Right ventricle myocardium superior (tissue), 1 donor: Measurements from ENCODE around the gene ANKRD34C. TPM values are rescaled to one million over a fixed set of nuclear protein-coding genes. Genes with fewer than 3 reads are reported as not detected.
A peak's percentile ranks its signal among the peaks of the same experiment; 100 is the strongest.

Experiments
- ATAC-seq: fragments of 200-7000 bp; cut with Tn5 transposase; one replicate; pipeline ENCODE4 v1.9.1; 2020; ENCODE audit warnings: mild to moderate bottlenecking; ENCODE audit not compliant: poor library complexity
- DNase-seq: peaks from one replicate; pipeline ENCODE4 v3.0.0-alpha.2; 2020
- intact Hi-C: fragments of 100-400 bp; cut with DNase I; formaldehyde crosslinking; loops from one replicate; pipeline ENCODE4 v1.11.2; 2022
- long read RNA-seq: library from polyadenylated mRNA; unstranded; transcript quantifications from one replicate; pipeline ENCODE4 v2.0.0, GENCODE V29; 2021
- total RNA-seq: library from RNA; stranded (reverse); fragmentation: NEBNext Ultra II Directional; extraction: Animal tissue kit (Norgen Biotek cat#: 25700); gene quantifications from one replicate; pipeline ENCODE4 v1.2.1, GENCODE V29; 2021
- donor health status: DM: no; HTN: yes; CAD: no; lungs with severe emphysema.

Gene ANKRD34C
- not detected for total RNA-seq
- long read RNA-seq: 0 reads

DNA sequence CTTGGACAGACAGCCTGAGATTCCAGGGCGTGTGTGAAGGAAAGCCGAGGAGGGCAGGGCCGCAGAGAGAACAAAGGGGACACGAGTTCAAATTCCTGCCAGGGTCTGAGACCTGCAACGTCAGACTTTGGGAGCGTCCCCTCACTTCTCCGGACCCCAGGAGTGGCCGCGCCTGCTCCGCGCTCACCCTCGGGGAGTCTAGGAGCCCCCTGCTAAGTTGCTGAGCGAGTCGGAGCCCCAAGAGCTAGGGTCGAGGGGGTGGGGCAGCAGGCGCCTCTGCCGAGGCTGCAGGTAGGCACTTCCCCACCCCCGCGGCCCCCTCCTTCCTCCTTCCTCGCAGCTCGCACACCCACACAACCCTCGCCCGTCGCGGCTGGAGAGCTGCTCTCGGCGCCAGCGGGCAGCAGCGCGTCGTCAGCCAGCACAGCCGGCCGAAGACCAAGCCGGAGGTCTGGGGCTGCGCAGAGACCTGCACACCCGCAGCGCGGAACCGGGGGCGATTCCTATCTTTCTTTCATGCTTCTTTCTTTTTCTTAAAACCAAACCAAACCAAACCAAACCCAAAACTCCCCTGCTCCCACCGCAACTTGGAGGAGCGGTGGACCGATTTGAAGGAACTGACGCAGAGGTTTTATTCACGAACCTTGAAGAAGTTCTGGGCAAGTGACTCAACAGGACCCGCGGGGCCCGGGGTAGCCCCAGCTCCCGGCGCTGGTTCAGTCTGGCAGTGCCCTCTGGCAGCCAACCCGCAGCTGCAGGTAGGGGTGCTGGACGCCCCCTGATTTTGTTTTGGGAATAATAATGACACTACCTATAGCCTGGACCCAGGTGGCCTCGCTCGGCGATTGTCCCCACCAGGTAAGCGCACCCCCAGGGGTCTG is at the start of gene ANKRD34C:
Gene ANKRD34C (plus strand): TSS at position 352 of the 881 bp plus-strand sequence. CDS start 10,563 bp downstream, outside the sequence.
- intact Hi-C loops: no loop called here
- no peak for DNase-seq
- ATAC-seq: no peak

DNA sequence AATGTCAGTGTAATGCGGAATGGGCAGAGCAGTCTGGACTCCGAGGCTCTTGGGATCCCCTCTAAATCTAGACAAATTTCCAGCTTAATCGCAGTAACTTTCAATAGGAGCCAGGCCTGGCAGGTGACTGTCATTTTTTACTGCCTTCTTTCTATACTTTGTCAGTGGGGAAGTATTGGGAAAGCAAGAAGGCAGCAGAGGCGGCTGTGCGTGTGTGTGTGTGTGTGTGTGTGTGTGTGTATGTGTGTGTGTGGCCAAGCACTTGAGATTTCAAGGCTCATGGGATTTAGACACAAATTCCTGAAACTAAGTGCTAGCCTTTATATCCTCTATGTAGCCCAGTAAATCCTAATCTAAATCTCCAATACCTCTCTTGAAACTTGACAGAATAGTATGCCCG is 49.3 kb upstream of the ANKRD34C start:
- ATAC-seq: no peak

DNA sequence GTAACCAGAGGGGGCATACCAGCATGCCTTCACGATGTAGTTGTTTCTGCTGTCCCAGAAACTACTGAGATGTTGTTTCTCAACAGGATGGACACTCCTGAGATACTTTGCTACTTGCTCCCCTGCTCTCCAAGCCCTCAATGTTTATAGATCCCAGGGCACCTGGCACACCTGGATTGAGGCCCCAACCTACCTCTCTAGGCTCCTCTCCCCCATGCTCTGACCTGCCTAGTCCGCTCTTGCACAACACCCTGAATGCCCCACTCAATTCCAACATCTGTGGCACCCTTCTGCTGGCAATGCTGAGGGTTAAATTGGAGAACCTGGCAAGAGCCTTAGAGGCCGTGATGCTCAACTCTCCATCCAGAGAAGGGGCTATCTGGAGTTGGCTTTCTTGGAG is 42.5 kb upstream of the ANKRD34C start:
- no peak for ATAC-seq
- intact Hi-C loops: no loop called here

More for the DNA sequence above, 49.3 kb upstream of the ANKRD34C start:
- no peak for DNase-seq
- intact Hi-C loops: no loop called here

DNA sequence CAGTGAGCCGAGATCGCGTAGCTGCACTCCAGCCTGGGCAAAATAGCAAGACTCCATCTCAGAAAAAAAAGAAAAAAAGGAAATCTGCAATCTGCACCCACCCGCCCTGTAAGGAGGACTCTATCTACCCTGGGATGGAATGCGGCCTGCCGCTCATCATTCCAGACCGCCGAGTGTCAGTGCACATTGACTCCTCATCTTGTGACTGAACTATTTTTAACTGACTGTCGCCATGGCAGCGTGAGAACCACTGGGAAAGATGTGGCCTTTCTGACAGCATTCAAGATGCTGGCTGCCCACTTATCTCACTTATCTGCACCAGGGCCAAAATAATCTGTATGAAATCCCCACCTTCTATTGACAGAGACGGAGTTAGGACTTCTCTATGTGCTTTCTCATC is 38.8 kb upstream of the ANKRD34C start:
- DNase-seq (peak; percentile 49), ATAC-seq (peak; percentile 93)
- intact Hi-C loops: no loop called here

More for the DNA sequence above, 42.5 kb upstream of the ANKRD34C start:
- DNase-seq: no peak

DNA sequence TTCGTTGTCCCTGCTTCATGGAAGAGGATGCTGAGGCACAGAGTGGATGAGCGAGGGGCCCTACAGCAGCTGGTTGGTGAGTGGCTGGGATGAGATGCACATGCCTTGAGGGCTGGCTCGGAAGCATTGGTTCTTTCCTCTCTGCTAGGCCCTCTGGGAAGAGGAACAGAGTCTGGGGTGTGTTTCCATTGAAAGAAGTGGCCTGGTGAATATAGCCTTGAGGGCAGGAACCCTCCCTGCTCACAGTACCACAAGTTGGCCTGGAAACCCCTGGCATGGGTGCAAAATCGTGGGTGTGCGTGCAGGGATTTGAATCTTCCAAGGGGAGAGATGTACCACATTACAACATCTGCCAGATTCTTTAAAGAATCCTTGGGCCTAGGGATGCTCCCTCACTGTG is 37.6 kb upstream of the ANKRD34C start:
- intact Hi-C loops: no loop called here
- no peak for ATAC-seq
- no peak for DNase-seq

DNA sequence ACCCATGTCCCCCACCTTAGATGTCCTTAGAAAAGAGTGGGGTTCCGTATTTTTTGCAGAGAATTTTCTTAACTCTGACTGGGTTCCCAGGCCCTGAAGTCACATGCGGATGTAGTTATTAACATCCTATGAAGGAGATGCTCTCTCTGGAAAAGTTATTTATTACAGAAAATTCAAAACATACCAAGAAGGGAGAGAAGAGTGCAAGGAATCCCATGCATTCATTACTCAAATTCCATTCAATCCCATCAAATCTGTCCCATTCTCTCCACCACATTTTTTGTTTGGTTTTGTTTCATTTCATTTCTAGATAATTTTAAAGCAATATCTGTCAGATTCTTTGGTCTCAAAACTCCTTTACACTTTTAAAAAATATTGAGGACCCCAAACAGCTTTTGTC is 34.3 kb upstream of the ANKRD34C start:
- no peak for ATAC-seq
- DNase-seq: no peak
- intact Hi-C loops: no loop called here

DNA sequence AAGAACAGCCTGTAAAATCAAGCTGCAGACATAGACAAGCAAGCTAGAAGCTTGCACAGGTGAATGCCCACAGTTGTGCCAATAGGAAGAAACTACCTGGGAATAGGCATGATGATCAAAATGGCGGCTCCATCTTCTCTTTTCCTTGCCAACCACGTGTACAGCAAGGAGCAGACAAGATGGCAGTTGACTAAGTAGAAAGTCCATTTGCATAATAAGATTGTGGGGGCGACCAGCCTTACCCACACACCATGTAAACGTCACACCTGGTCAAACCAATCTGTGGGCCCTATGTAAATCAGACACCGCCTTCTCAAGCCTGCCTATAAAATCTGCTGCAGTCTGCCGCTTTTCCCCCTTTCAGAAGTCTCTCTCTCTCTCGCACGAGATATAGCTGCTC is 25.1 kb upstream of the ANKRD34C start:
- ATAC-seq (no peak), DNase-seq (no peak)

DNA sequence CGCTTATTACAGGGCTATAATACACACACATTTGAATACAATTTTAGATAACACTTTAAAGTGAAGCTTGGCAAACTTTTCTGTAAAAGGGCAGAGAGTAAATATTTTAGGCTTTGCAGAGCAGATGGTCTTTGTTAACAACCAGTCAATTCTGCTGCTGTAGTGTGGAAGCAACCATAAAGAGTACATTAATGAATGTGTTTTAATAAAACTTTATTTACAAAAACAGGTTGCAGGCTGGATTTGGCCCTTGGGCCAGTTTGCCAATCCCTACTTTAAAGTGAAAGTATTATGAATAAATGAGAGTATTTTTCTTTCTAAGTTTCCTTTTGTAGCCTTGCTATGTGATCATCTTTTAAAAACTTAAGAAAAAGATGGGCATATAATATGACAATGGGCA is 20.7 kb upstream of the ANKRD34C start:
- DNase-seq (no peak), ATAC-seq (no peak)
- intact Hi-C loops: no loop called here

More for the DNA sequence above, 25.1 kb upstream of the ANKRD34C start:
- intact Hi-C loops: no loop called here

DNA sequence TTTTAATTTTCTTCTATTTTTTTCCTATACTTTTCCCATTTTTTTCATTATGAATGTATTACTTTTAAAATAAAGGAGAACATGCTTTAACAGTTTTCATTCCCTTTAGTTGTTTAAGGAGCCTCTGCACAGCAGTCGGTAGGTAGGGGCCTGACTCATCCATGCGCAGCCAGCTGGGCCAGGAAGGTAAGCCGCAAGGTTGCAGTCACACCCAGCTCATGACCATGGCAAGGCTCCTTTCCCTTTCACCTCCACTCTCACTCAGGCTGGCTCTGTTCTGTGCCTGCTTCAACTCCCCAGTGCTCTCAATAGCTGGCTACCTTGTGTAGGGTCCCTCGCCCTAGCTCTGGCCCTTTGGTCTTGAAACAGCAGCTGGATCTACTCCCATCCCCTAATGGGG is 17.4 kb upstream of the ANKRD34C start:
- ATAC-seq (no peak), DNase-seq (no peak)
- intact Hi-C loops: no loop called here

DNA sequence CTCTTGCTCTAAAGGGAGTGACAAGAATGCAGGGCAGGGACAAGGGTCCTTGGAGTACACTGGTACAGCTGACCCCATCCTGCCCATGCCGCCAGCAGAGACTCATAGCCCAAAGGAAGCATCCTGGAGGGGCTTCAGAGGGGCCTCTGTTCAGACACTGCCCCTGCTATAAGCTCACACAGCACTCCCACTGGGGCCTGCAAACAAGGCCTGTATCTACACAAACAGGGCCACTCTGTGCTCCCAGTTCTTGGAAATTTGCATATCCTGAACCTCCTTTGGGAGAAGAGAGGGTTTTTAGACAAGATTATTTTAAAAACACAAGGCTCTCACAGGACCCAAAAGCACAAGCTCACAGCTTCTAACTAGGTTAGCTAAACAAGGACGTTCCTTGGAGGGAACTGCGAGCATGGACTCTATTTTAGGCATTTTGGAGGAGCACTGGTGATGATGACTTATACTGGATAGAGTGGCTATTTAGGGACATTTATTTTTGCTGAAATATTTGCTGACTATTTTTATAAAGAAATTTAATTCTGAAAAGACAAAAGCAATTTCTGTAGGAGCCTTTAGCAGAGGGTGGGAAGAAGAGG is 16.4 kb upstream of the ANKRD34C start:
- ATAC-seq: peak; percentile 61
- intact Hi-C loops: no loop called here
- DNase-seq: no peak

DNA sequence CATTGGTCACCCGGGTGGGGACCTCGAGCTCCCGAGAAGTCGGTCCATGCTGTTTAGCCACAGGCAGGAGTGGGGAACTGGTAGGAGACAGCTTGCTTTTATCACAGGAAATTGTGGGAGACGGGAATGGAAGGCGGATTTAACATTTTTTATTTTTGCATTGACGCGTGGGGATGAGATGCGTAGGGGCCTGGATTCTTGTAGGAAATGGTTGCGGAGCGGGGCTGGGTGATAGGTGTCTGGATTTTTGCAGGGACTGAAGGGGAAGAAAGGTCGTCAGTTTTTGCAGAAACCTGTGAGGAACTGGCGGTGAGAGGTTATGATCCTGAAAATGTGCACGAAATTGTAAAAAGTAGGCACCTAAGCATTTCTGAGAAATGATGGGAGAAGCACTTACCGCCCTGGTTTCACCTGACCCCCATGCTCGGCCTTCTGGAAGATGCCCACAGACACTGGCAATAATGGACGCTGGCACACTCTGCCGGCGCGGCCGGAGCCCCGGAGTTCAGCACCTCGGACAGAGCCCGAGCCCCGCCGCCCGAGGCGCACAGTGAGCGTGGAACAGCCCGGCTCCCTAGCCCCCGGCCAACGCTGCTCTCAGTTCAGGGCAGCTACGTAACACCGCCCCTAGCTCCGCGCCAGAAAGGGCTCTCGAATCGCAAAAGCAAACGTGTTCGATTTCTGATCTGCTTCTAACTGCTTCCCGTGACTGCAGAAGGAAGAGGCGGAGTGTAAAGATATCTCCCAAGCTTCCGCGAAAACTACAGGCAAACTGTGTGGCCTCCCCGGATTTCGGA is 928 bp downstream of the ANKRD34C start:
- ATAC-seq (peak; percentile 82), DNase-seq (peak; percentile 51)
- intact Hi-C loops: no loop called here

DNA sequence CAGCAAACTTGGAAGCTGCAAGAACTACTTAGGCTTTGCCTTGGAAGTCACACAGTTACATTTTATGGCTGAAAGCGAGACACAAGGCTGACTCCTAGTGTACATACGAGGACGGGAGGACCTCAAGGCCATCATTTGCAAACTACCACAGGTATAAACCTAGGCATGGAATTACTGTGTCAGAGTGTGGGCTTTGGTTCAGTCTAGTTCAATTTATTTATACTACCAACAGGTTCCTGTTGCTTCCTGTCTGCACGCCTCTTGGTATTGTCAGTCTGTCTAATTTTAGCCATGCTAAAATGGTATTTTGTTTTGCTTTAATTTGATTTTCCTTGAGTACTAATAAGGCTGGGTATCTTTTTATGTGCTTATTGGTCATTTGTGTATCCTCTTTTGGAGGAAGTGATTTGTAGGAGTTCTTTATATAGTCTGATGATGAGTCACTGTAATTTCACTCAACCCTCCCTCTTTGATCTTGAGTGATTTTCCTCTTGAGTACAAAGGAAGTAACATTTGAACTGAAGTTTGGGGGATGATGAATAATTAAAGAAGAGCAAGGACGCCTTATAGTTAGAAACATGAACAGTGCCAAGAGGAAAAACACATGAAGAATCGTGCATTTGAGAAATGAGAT is 8.2 kb downstream of the ANKRD34C start:
- no peak for ATAC-seq
- DNase-seq: no peak
- intact Hi-C loops: no loop called here

DNA sequence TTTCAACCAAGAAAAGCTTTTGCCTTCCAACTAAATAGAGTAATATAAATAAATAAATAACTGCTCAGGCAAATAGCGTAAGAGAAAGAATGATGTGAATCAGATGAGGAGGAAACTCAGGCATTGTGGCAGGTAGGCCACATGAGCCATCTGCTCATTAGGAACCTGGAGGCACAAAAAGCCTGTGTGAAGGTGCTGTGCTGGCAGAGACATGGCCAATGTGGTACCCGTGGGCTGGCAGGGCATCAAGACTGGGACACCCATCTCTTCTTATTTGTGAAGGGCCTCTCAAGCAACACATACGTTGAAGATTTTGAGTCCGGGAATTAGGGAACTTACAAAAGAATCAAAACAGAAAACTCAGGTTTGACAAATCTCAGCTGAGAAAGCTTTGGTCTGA is 9.5 kb downstream of the ANKRD34C start:
- ATAC-seq (no peak), DNase-seq (no peak)
- intact Hi-C loops: no loop called here

DNA sequence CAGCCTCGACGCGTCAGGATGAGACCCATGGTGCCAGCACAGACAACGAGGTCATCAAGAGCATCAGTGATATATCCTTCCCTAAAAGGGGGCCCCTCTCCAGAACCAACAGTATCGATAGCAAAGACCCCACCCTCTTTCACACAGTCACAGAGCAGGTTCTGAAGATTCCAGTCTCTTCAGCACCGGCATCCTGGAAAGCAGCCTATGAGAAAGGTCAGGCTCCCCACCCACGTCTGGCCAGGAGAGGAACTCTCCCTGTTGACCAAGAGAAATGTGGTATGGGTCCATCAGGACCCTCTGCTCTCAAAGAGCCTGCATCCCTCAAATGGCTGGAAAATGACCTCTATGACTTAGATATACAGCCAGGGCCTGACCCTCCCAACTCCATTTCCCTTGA is 11.6 kb downstream of the ANKRD34C start:
- DNase-seq (no peak), ATAC-seq (no peak)
- intact Hi-C loops: no loop called here

DNA sequence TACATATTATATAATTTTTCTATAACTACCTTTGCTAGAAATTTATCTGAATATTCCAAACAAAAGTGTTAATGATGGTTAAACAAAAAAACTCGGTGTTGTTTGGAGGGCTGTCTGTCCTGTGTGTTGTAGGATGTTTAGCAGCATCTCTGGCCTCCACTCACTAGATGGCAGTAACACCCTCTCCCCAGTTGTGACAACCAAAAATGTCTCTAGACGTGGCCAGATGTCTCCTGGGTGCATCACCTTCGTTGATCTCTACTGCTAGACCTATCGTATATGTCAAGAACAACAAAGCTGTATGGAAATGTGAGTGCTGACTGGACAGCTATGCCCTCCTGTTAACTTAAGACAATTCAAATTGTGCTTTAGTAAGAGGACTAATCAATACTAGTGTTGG is 14.1 kb downstream of the ANKRD34C start:
- no peak for ATAC-seq
- intact Hi-C loops: no loop called here
- no peak for DNase-seq

DNA sequence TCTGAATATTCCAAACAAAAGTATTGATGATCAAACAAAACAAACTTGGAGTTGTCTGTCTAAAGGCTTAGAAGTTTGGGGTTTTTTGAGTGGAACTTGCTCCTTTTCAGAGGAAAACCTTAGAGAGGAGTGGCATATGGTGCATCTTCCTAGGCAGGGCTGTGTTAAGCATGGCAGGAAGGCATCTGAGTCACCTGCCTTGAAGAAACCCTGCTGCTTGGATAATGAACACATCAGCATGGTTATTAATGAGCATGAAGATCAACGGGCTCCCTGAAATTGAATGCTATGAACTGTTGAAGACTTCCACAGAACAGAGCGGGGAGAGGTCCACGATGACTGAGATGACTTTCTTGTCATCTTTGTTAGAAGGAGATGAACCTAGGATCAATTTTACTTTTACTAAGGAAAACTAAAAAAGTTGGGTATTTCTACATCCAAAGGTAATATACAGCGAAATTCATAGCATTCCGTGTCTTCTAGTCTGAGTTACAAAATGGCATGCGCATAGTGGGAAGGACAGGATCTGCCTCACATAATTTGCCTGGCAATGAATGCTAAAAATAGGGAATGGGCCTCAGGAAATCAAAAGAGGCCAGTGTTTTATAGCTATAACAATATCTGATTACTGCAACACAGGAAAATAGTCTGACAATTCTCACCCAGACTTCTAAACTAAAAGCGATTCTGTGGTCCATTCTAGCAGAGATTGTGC is 16.8 kb downstream of the ANKRD34C start:
- intact Hi-C loops: no loop called here
- ATAC-seq (no peak), DNase-seq (no peak)

DNA sequence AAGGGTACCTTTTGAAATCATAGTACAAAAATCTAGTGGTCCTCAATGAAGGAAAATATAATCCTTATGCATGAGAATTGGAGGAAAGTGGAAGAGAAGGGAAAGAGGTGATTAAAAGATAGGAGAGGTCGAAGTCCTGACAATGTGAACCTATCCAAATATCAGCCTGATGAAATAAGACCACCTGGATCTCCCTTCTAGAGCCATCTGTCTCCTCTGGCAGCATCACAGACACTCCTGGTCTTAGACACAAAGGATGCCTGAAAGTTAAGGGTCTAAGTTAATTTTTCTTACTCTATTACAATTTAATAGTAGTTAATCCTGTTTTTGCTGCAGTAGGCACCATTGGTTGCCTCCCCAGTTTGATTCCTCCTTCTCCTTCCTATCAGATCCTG is 17.3 kb downstream of the ANKRD34C start:
- no peak for DNase-seq
- intact Hi-C loops: no loop called here

DNA sequence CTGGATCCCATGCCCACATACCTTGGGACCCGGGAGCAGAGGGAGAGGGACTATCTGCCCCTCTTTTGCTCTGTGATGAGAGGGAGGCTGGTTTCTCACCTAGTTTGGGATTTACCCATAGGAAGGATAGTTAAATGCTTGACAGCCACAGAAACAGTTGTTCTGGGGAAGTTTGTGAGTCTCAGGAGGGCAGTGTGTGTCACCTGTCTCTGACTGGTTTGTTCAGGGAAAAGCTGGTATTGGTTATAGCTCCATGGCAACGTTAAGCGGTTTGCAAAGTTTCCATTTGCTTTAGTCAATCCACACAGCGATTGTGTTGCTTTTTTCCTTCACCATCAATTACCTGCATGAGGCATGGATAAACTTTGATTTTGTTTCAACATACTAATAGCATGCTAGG is 24.7 kb downstream of the ANKRD34C start:
- ATAC-seq: no peak
- DNase-seq: no peak
- intact Hi-C loops: no loop called here

More for the DNA sequence above, 17.3 kb downstream of the ANKRD34C start:
- ATAC-seq: no peak
